Transverse colon (tissue), 3 donors: ENCODE data around the gene IFNB1.

Source experiments
- CTCF ChIP-seq, 5 experiments: fragments of 200-600 bp in 3 of 5; fragments of 450-650 bp in 2 of 5; sonication (generic) in 3 of 5; IDR thresholded peaks; 1 replicate in 2 of 5; 2 replicates in 3 of 5; pipeline ENCODE4 v1.5.1; 2016 to 2017; ENCODE audit warnings: antibody characterized with exemption in 5 of 5, inconsistent platforms in 3 of 5, mild to moderate bottlenecking in 2 of 5, moderate library complexity in 1 of 5
- POLR2A ChIP-seq: fragments of 450-650 bp; IDR thresholded peaks from one replicate; pipeline ENCODE4 v1.6.1; 2016; ENCODE audit warnings: antibody characterized with exemption, mild to moderate bottlenecking, moderate library complexity

GRCh38 chr9:21039302-21039701, 38.4 kb downstream of the IFNB1 start:
- no peak for TF ChIP-seq CTCF (IDR thresholded peaks at IDR 0.05)
- TF ChIP-seq POLR2A, result no peak
